HEK293T (cell line): ENCODE measurements around the gene SH3PXD2A.

Experiments used
- CTBP1 ChIP-seq: fragments of 450-650 bp; IDR thresholded peaks from 2 replicates; pipeline ENCODE4 v1.6.1; 2016; ENCODE audit warnings: borderline replicate concordance
- SUZ12 ChIP-seq: fragments of 450-650 bp; IDR thresholded peaks from 2 replicates; pipeline ENCODE4 v1.6.1; 2016; ENCODE audit warnings: mild to moderate bottlenecking

GRCh38 chr10:103653581-103654037 is 201.8 kb downstream of the SH3PXD2A start:
- no peak for TF ChIP-seq SUZ12
- TF ChIP-seq CTBP1, result no peak
